Stimulated activated CD4-positive, alpha-beta T cell treated with anti-CD3 and anti-CD28 coated beads, Interleukin-2, amount 100 ng/mL, for 4 hours (primary cell): ENCODE data around the gene DNAJC21.
A peak's percentile ranks its signal among the peaks of the same experiment; 100 is the strongest.
"Not testable (repeated sequence)": the region's sequence is repeated elsewhere in the genome, so short reads cannot be mapped to it uniquely, and the experiment has no call there.

ENCODE experiments used
- DNase-seq: peaks from one replicate; pipeline ENCODE4 v3.0.0-alpha.2; 2020; ENCODE audit warnings: low read depth

Gene DNAJC21

GRCh38 chr5:34929134-34929719 lies at the start of gene DNAJC21:
Gene DNAJC21, plus strand, starts transcription at chr5:34929559. Its CDS starts 261 bp downstream, at chr5:34929820.
- peak; percentile 98 for DNase-seq

GRCh38 chr5:34881246-34881645 lies 48.1 kb upstream of the DNAJC21 start:
- DNase-seq: no peak

DNA sequence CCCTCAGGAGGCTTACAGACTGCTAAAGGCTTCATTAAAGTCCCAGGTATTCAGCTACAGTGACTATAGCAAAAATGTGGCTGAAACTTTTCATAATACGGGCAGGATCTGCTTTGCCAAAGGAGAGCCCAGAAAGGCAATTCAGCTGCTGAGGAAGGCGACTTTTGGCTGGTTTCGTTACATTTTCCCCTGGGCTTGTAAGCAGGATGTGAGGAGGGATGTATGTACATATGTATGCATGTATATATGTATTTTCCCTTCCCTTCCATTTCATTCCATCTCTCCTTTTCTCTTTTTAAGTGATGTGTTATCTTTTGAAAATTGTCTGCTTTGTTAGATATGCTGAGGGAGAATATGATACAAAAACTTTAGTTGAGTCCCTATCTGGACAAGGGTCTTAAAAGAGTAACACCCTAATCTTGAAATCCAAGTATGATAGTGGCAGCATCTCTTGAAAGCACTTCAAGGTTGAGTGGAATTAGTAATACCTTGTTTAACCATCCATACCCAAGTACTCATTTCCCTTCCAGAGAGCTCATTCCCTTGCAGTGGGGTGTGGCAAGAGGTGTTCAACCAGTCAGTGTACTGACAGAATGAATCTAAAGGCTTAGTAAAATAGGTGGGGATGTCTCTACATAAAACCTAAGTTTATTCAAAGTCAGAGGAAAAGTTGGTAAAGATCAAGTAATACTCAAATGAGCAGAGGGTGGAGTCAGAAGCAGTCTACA lies 42.8 kb upstream of the DNAJC21 start:
- no peak for DNase-seq

DNA sequence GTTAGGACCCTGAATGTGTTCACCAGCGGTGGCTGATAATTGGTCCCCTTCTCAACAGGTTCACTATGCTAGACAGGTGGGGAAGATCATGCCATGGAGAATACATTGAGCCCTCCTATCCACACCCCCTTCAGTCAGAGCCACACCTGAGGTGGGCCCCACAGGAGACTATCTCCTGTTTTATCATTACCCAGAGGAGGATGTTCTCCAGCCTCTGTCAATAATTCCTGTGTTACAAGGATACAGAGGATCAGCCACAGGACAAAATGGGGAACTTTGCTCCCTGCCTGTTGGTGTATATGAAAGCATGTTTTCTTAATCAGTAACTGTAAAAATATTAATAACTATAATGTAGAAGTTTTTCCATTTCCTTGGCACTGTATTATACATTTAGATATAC lies 40.0 kb upstream of the DNAJC21 start:
- DNase-seq: no peak

GRCh38 chr5:34891981-34892380 lies 37.4 kb upstream of the DNAJC21 start:
- no peak for DNase-seq

- no peak for DNase-seq
Measured at GRCh38 chr5:34892414-34892813, 36.9 kb upstream of the DNAJC21 start.

DNA sequence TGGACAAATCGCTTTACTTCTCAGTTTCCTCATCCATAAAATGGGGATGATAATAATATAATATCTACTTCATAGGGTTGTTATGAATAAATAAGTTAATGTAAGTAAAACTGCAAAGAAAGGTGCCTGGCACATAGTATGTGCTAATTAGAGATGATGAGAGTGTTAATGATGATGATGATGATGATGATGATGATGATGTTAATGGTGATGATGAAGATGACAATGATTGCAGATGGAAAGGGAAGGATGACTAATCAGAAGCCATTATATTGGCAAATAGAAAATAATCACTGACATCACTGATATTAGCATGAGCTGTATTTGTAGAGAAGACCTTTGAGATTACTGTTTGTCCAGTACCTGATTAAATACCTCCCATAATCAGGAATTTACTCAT lies 34.6 kb upstream of the DNAJC21 start:
- no peak for DNase-seq

DNA sequence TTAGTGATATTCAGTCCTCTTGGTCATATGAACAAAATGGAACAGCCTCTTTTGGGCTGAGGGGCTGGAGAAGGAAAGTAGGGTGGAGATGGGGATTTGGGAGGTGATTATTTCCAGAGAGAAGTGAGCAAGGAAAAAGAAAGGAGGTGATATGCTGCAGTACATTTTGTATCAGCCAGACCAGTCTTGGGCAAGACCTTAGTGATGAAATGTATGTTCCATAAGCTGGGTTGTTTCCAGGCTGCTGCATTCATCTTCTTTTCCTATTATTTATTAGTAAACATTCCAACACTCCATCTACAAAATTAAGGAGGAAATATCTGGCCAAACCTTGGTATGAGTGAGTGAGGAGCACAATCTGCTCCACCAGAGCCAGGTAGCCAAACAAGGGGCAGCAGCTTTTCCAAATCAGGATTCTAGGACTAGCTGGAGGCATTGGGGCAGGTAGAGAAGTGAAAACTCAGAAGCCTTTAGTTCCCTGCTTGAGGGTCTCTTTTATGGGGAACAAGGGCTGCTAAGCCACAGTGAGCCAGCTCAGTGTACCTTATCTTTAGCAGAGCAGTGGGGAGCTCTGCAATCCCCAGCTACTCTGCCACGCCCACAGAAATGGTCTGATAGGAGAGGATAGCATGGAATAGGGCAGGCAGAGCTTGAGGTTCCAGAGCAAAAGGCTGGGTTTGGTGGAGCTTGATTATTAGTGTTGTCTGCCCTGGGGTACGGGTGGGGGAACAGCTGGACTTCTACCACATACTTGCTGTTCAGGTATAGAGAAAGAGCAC lies 33.5 kb upstream of the DNAJC21 start:
- DNase-seq: no peak

DNA sequence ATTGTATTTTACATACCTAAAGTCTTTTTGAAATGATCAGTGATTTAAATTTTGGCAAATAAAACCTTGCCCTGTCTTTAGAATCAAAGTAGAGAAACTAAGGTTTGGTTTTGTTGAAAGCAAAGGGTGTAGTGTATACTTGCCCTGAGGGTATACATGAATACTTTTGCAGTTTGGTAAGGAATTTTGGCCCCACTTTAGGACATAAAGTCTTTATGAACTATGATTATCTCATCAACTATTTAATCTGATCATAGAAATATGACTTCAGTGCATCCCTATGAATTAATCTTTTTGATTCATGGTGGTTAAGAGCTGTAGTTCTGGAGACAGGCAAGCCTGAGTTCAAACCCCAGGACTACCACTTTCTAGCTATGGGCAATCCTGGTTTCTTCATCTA lies 31.7 kb upstream of the DNAJC21 start:
- no peak for DNase-seq

- DNase-seq: peak; percentile 36
Measured at GRCh38 chr5:34898258-34898895, 31.0 kb upstream of the DNAJC21 start.

DNA sequence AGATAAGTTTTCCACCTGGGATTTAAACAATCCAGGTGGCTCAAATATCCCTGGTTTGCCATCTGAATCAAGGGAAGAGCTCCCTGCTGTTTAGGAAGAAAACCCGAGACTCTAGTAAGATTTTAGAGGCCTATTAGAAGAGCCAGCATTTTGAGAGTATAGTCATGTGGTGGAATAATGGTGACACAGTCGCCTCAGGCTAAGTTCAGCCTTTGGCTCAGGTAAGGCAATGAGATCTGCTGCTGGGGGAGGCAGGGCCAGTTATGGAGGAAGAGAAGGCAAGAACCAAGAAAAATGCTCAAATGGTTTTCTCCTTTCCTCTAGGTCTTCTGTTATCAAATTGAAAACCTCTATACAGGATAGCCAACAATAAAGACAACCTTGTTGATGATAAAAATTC lies 30.3 kb upstream of the DNAJC21 start:
- DNase-seq: no peak

DNA sequence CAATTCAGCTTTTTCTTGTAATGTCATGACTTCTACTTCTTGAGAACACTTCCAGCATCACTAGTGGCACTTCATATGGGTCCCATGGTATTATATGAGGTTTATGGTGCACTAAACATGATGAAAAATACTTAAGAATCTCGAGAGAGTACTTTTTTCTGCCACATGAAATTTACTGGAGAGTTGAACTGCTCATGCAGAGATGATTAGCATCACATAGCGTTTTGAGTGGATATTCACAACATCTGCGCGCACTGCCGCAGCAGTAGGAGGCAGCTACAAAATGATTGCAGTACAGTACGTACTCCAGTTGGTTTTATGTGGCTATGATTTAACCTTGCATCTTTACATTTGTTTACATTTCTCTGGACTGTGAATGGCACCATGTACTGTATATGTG lies 28.7 kb upstream of the DNAJC21 start:
- no peak for DNase-seq

- no peak for DNase-seq
Measured at GRCh38 chr5:34903260-34903659, 26.1 kb upstream of the DNAJC21 start.

- DNase-seq: no peak
Measured at GRCh38 chr5:34905564-34905963, 23.8 kb upstream of the DNAJC21 start.

- DNase-seq: no peak
Measured at GRCh38 chr5:34913072-34913471, 16.3 kb upstream of the DNAJC21 start.

GRCh38 chr5:34914671-34915138 lies 14.7 kb upstream of the DNAJC21 start:
- peak; percentile 2 for DNase-seq

- peak; percentile 91 for DNase-seq
Measured at GRCh38 chr5:34915139-34915855, 14.1 kb upstream of the DNAJC21 start, which contains the start of the genes BRIX1 and RAD1. Gene BRIX1, plus strand, starts transcription at chr5:34915711. Its CDS starts 28 bp downstream, at chr5:34915739. Gene RAD1, minus strand, starts transcription at chr5:34915504. Its CDS starts 612 bp downstream, at chr5:34914892.

DNA sequence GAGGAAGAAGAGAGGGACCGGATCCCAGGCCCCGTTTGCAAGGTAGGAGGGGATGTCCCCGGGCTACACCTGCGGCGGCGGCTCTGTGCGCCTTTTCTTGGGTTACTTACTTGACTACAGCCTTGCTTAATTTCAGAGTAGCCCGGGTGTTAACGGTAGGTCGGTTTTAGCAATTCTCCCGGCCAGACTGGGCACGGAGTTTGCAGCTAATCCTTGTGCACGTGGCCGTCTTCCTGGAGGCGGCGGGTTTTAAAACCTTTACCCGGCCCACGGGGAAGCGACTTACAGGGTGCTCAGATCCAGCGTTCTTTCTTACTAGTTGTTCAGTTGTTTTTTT lies 13.5 kb upstream of the DNAJC21 start:
- DNase-seq: peak; percentile 14

DNA sequence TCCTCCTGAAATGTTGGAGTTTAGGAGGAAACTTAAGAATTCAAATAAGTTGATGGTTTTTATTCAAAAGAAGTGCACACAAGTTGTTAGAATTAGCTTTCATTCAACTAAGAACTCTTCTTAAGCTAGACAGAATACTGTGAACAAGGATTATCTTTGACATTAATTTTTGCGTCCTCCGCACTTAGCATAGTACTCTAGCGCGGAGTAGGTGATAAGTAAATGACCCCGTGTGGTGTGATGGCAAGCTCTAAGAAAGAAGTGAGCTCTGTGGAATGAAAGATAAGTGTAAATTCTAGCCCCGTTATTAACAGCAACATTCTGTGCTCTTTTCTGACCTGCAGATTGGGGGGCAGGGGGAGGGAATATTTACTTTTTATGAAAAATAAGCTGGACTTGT lies 12.8 kb upstream of the DNAJC21 start:
- DNase-seq: no peak

DNA sequence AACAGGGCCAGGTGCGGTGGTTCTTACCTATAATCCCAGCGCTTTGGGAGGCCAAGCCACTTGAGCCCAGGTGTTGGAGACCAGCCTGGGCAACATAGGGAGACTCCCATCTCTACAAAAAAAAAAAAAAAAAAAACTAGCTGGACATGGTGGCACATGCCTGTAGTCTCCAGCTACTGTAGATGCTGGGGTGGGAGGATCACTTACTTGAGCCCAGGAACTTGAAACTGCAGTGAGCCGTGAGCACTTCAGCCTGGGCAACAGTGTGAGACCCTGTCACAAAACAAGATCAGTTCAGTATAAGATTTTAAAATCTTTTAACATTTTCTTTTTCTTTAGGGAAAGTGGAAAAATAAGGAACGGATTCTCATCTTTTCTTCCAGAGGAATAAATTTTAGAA lies 11.3 kb upstream of the DNAJC21 start:
- DNase-seq: no peak

- no peak for DNase-seq
Measured at GRCh38 chr5:34919077-34919476, 10.3 kb upstream of the DNAJC21 start.

DNA sequence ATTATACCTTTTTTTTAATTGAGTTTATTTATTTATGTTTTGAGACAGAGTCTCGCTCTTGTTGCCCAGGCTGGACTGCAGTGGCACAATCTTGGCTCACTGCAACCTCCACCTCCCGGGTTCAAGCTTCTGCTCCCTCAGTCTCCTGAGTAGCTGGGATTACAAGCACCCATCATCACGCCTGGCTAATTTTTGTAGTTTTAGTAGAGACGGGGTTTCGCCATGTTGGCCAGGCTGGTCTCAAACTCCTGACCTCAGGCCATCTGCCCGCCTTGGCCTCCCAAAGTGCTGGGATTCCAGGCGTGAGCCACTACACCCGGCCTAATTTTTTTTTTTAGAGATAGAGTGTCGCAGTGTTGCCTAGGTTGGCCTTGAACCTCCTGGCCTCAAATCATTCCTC lies 6.1 kb upstream of the DNAJC21 start:
- not testable (repeated sequence) for DNase-seq
